HG02884 (cell line): ENCODE measurements around the gene GRK5.
A peak's percentile ranks its signal among the peaks of the same experiment; 100 is the strongest.

ENCODE experiments used
- ATAC-seq: cut with Tn5 transposase; IDR thresholded peaks from one replicate; pipeline ENCODE4 v1.9.1; 2021; ENCODE audit warnings: mild to moderate bottlenecking, moderate library complexity; ENCODE audit not compliant: unreplicated experiment

Gene GRK5

DNA sequence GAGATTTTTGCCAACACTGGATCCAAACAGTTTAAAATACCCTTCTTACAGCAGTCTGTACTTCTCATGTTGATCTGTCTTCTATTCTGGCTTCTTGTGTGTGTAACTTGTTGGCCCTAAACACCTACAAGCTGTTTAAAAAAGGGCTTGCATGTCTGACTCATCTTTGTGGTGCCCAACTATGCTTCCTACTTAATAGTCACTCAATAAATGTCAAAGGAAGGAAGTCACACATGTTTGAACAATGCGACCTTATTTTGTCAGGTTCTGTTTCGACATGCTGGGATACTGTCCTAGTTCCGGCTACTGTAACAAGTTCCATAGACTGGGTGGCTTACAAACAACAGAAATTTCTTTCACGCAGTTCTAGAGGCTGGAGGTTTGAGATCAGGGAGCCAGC lies 9.4 kb upstream of the GRK5 start:
- ATAC-seq, result no peak

DNA sequence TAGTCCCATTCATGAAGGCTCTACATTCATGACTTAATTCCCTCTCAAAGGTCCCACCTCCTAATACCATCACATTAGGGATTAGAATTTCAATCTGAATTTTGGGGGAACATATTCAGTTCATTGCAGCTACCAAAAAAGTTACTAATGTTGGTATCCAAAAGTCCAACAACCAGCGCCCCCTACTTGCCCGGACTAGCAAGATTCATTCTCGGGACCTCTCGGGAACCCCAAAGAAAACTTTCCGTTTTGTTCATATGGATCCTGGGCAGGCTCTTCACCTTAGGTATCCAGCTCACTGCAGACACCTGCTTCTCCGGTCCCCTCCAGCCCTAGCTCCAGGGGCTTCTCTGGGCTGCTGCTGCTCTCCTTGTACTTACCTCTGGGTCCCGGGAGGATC lies 8.9 kb upstream of the GRK5 start:
- ATAC-seq, result no peak

DNA sequence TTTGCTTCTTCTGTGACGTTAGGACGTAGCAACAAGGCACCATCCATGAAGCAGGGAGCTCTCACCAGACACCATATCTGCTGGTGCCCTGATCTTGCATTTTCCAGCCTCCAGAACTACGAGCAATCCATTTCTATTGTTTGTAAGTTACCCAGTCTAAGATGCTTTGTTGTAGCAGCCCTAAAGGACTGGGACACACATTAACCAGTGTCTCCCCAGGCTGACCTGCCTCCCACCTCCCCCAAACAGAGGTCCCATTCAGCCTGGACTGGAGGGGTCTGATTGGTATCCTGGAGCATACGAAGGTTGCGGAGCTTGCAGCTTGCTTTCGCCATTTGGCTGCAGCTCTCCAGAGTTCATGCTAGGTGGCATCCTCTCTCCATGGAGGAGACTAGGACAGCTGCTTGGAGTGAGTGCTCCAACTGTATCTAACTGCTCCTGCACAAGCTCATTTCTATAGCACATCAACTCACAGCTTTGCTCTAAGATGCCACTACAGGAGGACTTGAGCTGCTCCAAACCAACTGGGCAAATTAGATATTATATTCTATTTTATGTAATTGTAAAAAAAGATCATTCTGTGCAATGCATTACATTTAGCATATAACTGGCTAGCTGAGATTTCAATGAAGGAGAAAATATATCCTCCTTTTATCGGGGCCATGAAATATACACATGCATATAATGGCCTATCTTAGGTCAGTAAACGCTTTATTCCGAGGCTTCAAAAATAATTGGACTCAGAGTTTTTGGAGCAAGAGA lies 8.0 kb upstream of the GRK5 start:
- ATAC-seq, result no peak

DNA sequence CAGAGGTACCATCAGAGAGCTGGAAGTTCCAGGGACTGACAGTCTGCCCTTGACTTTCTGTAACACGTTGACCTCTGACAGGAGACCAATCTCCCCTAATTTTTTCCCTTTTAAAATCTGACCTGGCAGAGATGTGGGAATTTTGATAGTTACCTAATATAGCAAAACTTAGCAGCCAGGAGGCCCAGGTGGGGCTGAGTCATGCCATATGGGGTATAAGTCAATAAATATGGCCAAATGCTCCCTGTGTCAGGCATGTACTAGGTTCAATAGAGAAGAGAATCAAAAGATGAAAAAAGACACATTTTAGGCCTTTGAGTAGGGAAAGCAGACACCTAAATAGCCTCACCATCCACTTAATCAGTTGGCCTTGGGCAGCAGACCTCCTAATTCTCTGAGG lies 6.1 kb upstream of the GRK5 start:
- no peak for ATAC-seq

GRCh38 chr10:119203006-119203405 lies 4.4 kb upstream of the GRK5 start:
- no peak for ATAC-seq

GRCh38 chr10:119205894-119206602 lies 1.3 kb upstream of the GRK5 start:
- ATAC-seq, result no peak

DNA sequence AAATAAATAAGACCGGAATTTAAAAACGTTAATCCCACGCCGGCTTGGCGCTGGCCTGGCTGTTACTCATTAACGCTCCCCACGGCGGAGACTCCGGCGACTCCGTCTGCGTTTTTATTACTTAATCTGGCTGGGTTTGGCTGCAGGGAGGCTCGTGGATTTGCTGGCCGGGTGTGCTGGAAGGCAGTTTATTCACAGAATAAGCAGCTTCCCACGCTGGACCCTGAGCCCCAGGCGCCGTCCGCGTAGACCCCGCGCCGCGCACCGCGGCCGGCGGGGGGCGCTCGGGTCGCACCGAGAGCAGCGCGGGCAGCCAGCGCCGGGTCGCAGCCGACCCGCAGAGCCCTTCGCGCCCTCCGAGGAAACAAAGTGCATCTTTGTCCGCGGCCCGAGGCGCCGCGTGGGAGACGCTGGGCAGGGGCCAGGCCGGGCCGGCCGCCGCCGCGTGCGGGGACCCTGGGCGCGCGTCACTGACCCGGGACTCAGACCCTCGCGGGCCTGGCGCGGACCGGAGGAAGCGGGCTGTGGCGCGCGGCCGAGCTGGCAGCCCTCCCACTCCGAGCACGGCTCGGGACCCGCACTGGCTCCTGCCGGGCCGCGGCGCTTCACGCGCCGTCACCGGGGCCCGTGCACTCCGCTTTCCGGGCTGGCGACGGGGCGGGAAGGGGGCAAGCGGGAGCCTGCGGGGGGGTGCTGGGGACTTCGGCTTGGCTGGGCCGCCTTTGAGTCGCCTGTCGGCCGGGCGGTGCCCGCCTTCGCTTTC lies 587 bp upstream of the GRK5 start:
- ATAC-seq, result peak; percentile 46

DNA sequence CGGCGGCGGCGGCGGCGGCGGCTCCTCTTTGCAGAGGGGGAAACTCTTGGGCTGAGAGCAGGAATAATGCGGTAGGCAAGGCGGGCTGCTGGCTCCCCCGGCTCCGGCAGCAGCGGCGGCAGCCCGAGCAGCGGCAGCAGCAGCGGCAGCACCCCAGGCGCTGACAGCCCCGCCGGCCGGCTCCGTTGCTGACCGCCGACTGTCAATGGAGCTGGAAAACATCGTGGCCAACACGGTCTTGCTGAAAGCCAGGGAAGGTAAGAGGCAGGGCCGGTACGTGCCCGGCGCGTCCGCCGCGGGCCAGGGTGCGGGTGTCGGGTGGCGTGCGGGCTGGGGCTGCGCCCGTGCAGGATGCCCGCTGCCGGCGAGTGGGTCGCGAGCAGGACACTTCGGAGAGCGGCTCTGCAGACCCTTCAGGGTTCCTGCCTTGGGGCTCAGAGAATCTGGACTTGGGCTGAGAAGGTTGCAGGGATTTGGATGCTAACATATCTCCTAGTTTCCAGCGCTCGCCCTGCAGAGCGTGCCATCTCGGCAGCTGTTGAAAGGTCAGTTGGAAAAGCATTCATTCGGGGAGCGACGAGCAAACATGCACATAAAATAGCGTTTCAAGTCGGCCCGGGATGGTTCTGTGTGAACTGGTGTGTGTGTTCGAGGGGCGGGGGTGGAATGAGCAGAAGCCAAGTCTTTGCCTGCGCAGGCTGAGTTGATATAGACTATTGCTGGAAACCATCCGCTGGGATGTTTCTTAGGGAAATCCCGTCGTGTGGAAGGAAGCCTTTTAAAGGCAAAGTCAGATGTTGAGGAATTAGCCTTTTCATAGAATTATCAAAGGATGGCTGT lies 562 bp downstream of the GRK5 start:
- ATAC-seq, result peak; percentile 2

- ATAC-seq, result no peak
These were observed 1.2 kb downstream of the GRK5 start for GRCh38 chr10:119208553-119208940.

GRCh38 chr10:119209035-119209735 lies 1.8 kb downstream of the GRK5 start:
- ATAC-seq, result no peak

GRCh38 chr10:119209736-119210355 lies 2.5 kb downstream of the GRK5 start:
- no peak for ATAC-seq

GRCh38 chr10:119210633-119211032 lies 3.3 kb downstream of the GRK5 start:
- ATAC-seq, result no peak

- no peak for ATAC-seq
These were observed 3.8 kb downstream of the GRK5 start for GRCh38 chr10:119211176-119211575.

- ATAC-seq, result no peak
These were observed 4.5 kb downstream of the GRK5 start for GRCh38 chr10:119211625-119212441.

GRCh38 chr10:119215371-119215770 lies 8.0 kb downstream of the GRK5 start:
- no peak for ATAC-seq

GRCh38 chr10:119216127-119216526 lies 8.8 kb downstream of the GRK5 start:
- no peak for ATAC-seq

- ATAC-seq, result no peak
These were observed 10.0 kb downstream of the GRK5 start for GRCh38 chr10:119217401-119217800.

DNA sequence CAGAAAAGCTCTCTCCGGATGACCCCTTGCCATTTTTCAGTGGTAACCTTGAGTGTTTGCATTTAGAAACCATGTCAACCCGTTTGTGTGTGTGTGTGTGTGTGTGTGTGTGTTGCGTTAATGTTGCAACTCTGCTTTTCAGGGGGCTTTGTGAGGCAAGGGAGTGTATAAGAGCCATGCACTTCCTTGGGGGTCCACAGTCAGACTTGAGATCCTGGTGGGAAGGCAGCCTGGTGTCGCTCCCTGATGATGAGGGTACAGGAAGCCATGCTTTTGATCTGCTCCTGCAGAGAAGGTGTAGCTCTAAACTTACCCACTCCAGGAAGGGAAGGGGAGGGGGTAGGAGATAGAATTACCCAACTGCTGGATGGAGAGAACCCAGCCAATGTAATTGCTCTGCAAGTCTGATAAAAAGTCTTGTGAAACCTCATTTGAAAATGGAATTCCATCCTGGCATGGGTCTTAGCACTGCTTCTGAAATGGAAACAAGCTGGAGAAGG lies 10.7 kb downstream of the GRK5 start:
- no peak for ATAC-seq

- no peak for ATAC-seq
These were observed 12.5 kb downstream of the GRK5 start for GRCh38 chr10:119219871-119220270.
